Stimulated activated CD4-positive, alpha-beta T cell treated with anti-CD3 and anti-CD28 coated beads, Interleukin-2, amount 100 ng/mL, for 4 hours (primary cell): Measurements from ENCODE around the gene ROBO1.
"Not testable (repeated sequence)": the region's sequence is repeated elsewhere in the genome, so short reads cannot be mapped to it uniquely, and the experiment has no call there.

ENCODE experiments used
- DNase-seq: peaks from one replicate; pipeline ENCODE4 v3.0.0-alpha.2; 2020; ENCODE audit warnings: low read depth

The ROBO1 gene

GRCh38 chr3:78683284-78683683 is 1084.5 kb downstream of the ROBO1 start:
- no peak for DNase-seq

GRCh38 chr3:78675119-78675805 is 1092.5 kb downstream of the ROBO1 start:
- not testable (repeated sequence) for DNase-seq

GRCh38 chr3:78670746-78671145 is 1097.1 kb downstream of the ROBO1 start:
- DNase-seq, result no peak

- no peak for DNase-seq
Observed at GRCh38 chr3:78670094-78670493, 1097.7 kb downstream of the ROBO1 start.

DNA sequence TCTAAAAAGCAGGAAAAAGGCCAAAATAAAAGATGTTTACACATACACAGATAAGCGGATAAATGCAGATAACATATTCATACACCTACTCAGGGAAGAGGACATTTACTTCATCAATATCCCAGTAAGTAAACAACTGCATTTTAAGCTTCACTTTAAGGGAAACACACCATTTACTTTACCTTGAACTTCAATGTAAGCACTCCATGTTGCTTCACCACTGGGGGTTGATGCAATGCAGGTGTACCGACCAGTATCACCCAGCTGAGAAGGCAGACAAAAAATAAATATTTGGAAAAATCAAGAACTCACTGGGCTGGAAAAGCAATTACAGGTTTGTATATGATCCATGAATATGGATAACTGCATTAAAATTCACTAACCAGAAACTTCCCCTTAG is 1099.5 kb downstream of the ROBO1 start:
- no peak for DNase-seq

- no peak for DNase-seq
Observed at GRCh38 chr3:78666470-78666800, 1101.4 kb downstream of the ROBO1 start.

- DNase-seq, result no peak
Observed at GRCh38 chr3:78665776-78666469, 1101.9 kb downstream of the ROBO1 start.

- DNase-seq, result no peak
Observed at GRCh38 chr3:78665101-78665500, 1102.7 kb downstream of the ROBO1 start.

- DNase-seq, result no peak
Observed at GRCh38 chr3:78660957-78661356, 1106.8 kb downstream of the ROBO1 start.

GRCh38 chr3:78659386-78659987 is 1108.3 kb downstream of the ROBO1 start:
- DNase-seq, result no peak

- DNase-seq, result no peak
Observed at GRCh38 chr3:78647726-78648125, 1120.1 kb downstream of the ROBO1 start.

- DNase-seq, result no peak
Observed at GRCh38 chr3:78645628-78646310, 1122.0 kb downstream of the ROBO1 start.

DNA sequence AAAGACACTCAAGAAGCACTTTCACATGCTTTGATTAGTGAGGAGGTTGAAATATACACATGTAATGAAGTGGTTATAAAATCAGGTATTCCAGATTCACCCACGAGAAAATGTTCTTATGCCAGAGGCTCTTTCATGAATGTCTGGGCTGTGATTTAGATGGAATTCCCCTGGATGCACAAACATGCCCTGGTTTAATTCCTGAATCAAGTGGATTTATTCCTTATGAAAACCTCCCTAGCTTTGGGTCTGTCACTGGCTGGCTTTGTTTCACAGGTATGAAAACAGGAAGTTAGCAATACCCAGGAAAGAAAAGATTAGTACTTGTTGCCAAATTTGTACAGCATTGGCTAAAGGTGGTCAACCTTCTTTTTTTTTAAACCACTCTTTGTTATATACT is 1123.0 kb downstream of the ROBO1 start:
- DNase-seq, result no peak

DNA sequence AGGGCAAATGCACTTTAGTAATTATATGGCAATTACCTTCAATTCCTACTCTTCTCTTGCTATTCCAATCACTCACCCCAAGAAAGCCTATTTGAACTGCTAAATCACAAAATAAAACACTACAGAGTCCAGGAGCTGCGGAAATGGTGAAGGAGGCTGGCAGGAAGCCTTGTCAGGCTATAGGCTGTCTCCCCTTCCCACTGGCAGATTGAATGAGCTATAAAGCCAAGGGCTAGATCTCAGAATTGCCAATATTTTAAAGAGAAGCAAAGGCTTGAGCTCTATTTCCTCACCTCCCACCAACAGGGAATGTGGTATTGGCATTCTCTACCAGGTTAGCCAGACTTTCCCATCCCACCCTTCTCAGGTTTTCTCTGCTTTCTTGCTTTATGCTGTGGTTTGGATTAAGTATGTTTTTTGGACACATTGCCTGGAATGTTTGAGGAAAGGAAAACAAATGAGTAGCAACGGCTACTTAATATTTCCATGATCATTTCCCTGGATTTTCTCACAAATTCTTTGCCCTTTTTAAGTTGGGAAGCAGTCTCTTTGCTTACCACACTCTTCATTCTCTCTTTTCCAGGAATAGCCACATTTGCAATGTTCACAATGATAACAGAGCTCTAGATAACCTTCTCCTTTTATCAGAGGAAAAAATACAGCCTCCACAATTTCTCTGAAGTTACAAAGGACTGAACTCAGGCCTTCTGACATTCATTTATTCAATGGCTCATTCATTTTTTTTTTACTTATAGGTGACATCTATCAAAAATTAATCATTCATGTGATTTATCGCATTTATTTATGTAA is 1125.4 kb downstream of the ROBO1 start:
- no peak for DNase-seq

GRCh38 chr3:78641703-78642102 is 1126.1 kb downstream of the ROBO1 start:
- no peak for DNase-seq

DNA sequence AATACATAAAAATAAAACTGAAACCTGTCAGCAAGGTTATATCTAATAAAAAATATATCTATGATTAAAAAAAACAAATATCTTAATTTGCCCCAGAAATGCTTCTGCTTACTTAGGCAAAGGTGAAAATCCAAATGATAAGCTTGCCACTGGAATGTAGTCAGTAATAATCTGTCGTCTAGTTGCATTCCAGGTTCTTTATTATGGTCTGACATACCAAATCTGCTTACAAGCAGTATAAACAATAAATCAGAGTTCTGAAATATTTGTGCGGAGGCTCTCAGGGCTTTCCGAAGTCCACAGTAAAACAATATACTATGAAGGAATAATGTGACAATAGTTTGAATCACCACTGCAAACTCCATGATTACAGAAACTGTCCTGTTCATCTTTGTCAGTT is 1133.5 kb downstream of the ROBO1 start:
- DNase-seq, result no peak

DNA sequence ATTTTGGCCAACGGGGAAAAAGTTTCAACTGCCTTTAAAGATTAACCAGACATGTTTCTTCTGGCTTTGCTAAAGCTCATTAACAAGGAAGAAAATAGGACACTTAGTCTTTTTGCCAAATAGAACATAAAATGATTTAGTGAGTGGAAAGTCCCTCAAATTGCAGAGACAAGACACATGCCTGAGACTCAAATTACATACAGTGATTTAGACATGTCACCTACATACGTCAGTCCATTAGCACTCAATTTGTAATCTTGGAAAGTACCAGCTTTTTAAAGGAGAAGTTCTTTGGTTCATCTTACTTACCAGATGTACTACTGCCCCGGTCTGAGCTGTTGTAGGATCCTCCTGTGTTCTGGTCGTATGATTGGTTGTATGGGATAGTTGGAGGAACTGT is 1134.2 kb downstream of the ROBO1 start:
- DNase-seq, result no peak

GRCh38 chr3:78632925-78633553 is 1134.8 kb downstream of the ROBO1 start:
- no peak for DNase-seq

DNA sequence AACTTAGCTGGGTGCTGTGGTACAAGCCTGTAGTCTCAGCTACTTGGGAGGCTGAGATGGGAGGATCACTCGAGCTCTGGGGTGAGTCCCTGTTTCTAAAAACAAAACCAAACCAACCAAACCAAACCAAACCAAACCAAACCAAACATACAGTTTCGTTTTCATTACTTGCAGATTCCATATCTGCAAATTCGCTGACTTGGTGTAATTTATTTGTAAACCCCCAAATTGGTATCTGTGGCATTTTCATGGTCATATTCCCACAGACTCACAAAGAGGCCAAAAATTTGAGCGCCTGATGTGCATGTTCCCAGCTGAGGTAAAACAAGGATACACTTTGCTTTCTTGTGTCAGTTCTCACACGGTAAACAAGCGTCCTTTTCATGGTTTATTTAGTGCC is 1138.3 kb downstream of the ROBO1 start:
- DNase-seq, result no peak

- DNase-seq, result no peak
Observed at GRCh38 chr3:78621061-78621716, 1146.6 kb downstream of the ROBO1 start.

DNA sequence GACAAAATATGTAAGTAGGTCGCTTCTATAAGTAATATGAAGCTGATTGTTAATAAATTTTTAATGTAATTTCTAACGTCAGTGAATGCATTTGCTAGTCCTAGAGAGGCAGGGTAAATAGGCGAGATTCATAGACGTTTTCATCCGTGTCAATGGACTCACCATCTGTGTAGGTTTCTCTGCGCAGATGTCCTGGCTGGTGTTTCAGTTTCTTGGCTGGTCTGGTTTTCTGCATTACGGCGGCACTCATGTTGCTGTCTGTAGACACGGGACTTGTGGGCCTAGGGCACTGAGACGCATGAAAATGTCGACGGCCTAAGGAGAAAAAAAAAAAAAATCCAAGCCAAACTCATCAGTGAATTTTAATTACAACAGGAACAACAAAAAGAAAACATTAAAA is 1153.3 kb downstream of the ROBO1 start:
- DNase-seq, result no peak
